IPS-NIHi7 (cell line): Measurements from ENCODE around the gene ZNF664.

Experiments
- DNase-seq: peaks from one replicate; pipeline ENCODE4 v3.0.0; 2012; ENCODE audit warnings: mixed read lengths; ENCODE audit errors: extremely low spot score

Gene ZNF664

GRCh38 chr12:123972457-123973401 lies at the start of gene ZNF664, which contains the start of gene CCDC92:
Gene ZNF664 (plus strand): TSS chr12:123973215. CDS start chr12:124012145, 38,930 bp downstream.
Gene CCDC92 (minus strand): TSS chr12:123972831. CDS start chr12:123944305, 28,526 bp downstream.
- DNase-seq, result peak; percentile 93

- DNase-seq, result no peak
Measured at GRCh38 chr12:123923927-123924326, 49.1 kb upstream of the ZNF664 start.

GRCh38 chr12:123924539-123924938 lies 48.5 kb upstream of the ZNF664 start:
- no peak for DNase-seq

- peak; percentile 36 for DNase-seq
Measured at GRCh38 chr12:123928274-123928865, 44.6 kb upstream of the ZNF664 start.

- DNase-seq, result no peak
Measured at GRCh38 chr12:123928897-123929296, 44.1 kb upstream of the ZNF664 start.

GRCh38 chr12:123929946-123930583 lies 43.0 kb upstream of the ZNF664 start:
- DNase-seq, result no peak

- no peak for DNase-seq
Measured at GRCh38 chr12:123931686-123932321, 41.2 kb upstream of the ZNF664 start.

- DNase-seq, result no peak
Measured at GRCh38 chr12:123933214-123933613, 39.8 kb upstream of the ZNF664 start.

GRCh38 chr12:123934016-123934620 lies 38.9 kb upstream of the ZNF664 start:
- DNase-seq, result no peak

GRCh38 chr12:123934829-123935228 lies 38.2 kb upstream of the ZNF664 start:
- no peak for DNase-seq

GRCh38 chr12:123935956-123936355 lies 37.1 kb upstream of the ZNF664 start:
- DNase-seq, result no peak

- DNase-seq, result no peak
Measured at GRCh38 chr12:123936471-123936870, 36.5 kb upstream of the ZNF664 start.

- no peak for DNase-seq
Measured at GRCh38 chr12:123936956-123937706, 35.9 kb upstream of the ZNF664 start.

- no peak for DNase-seq
Measured at GRCh38 chr12:123937707-123938591, 35.1 kb upstream of the ZNF664 start.

- peak; percentile 81 for DNase-seq
Measured at GRCh38 chr12:123938679-123939480, 34.1 kb upstream of the ZNF664 start.

- DNase-seq, result no peak
Measured at GRCh38 chr12:123939716-123940626, 33.0 kb upstream of the ZNF664 start.

GRCh38 chr12:123940627-123940966 lies 32.4 kb upstream of the ZNF664 start:
- DNase-seq, result no peak

GRCh38 chr12:123941000-123941399 lies 32.0 kb upstream of the ZNF664 start:
- no peak for DNase-seq
